ENCODE data around the gene PPP1R9B.

GRCh38 chr17:50184611-50185398 is 34.3 kb upstream of the PPP1R9B start:
- no peak for TF ChIP-seq CTCF (IDR thresholded peaks at IDR 0.05)
- no peak for TF ChIP-seq POLR2AphosphoS5 (IDR thresholded peaks at IDR 0.05)

Measured in prostate gland (tissue), 2 donors.